Measurements from ENCODE around the gene ZC3H18.

GRCh38 chr16:88677721-88678120 lies 107.5 kb downstream of the ZC3H18 start:
- no peak for TF ChIP-seq ARNTL (CRISPR knock-in tag; IDR thresholded peaks at IDR 0.05; ENCODE audit: borderline replicate concordance, low read depth)
- no peak for TF ChIP-seq OSR1 (CRISPR knock-in tag; IDR thresholded peaks at IDR 0.05)
- TF ChIP-seq RARB (CRISPR knock-in tag; IDR thresholded peaks at IDR 0.05): no peak
- TF ChIP-seq TOX (CRISPR knock-in tag; IDR thresholded peaks at IDR 0.05; ENCODE audit: borderline replicate concordance): no peak
- no peak for TF ChIP-seq GLIS3 (CRISPR knock-in tag; IDR thresholded peaks at IDR 0.05)
- TF ChIP-seq PATZ1 (CRISPR knock-in tag; IDR thresholded peaks at IDR 0.05; ENCODE audit: borderline replicate concordance): no peak
- no peak for TF ChIP-seq ZNF70 (CRISPR knock-in tag; IDR thresholded peaks at IDR 0.05)
- TF ChIP-seq, protein P1, sequence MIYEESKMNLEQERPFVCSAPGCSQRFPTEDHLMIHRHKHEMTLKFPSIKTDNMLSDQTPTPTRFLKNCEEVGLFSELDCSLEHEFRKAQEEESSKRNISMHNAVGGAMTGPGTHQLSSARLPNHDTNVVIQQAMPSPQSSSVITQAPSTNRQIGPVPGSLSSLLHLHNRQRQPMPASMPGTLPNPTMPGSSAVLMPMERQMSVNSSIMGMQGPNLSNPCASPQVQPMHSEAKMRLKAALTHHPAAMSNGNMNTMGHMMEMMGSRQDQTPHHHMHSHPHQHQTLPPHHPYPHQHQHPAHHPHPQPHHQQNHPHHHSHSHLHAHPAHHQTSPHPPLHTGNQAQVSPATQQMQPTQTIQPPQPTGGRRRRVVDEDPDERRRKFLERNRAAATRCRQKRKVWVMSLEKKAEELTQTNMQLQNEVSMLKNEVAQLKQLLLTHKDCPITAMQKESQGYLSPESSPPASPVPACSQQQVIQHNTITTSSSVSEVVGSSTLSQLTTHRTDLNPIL (CRISPR knock-in tag; IDR thresholded peaks at IDR 0.05; ENCODE audit: low read depth): no peak
- no peak for TF ChIP-seq PPARA (CRISPR knock-in tag; IDR thresholded peaks at IDR 0.05; ENCODE audit: borderline replicate concordance)
- TF ChIP-seq BACH2 (CRISPR knock-in tag; IDR thresholded peaks at IDR 0.05; ENCODE audit: borderline replicate concordance): no peak
- no peak for TF ChIP-seq POU6F1 (CRISPR knock-in tag; IDR thresholded peaks at IDR 0.05; ENCODE audit: borderline replicate concordance, low read depth)
- no peak for TF ChIP-seq ISL1 (CRISPR knock-in tag; IDR thresholded peaks at IDR 0.05)

Measured in SK-N-SH treated with all-trans-retinoic acid at 6 μM for 48 hours (cell line).